Astrocyte (in vitro differentiated cells and primary cell): ENCODE results near the gene GPATCH3. TPM values are rescaled to one million over a fixed set of nuclear protein-coding genes. Genes with fewer than 3 reads are reported as not detected.
"Not testable (repeated sequence)": the region's sequence is repeated elsewhere in the genome, so short reads cannot be mapped to it uniquely, and the experiment has no call there.

ENCODE experiments used
- DNase-seq: peaks from one replicate; pipeline ENCODE4 v3.0.0-alpha.2; 2010; ENCODE audit warnings: low read depth
- FAIRE-seq: peaks from 2 replicates; lab custom pipeline; 2011; peaks lifted over from hg19 to GRCh38; lab: Jason Lieb, UNC
- H2AFZ ChIP-seq: 2 replicates; pipeline ENCODE4 v1.6.0; 2012; ENCODE audit warnings: low read depth, low read length, inconsistent platforms
- H3K27ac ChIP-seq: 2 replicates; pipeline ENCODE4 v1.5.1; 2011; ENCODE audit warnings: low read depth, low read length, inconsistent platforms
- H3K27me3 ChIP-seq: 2 replicates; pipeline ENCODE4 v1.6.0; 2011; ENCODE audit warnings: low read length, inconsistent platforms; ENCODE audit not compliant: insufficient read depth
- H3K36me3 ChIP-seq: 2 replicates; pipeline ENCODE4 v1.5.1; 2011; ENCODE audit warnings: low read length, inconsistent platforms; ENCODE audit not compliant: insufficient read depth
- H3K4me1 ChIP-seq: 2 replicates; pipeline ENCODE4 v1.5.1; 2011; ENCODE audit warnings: low read length, inconsistent platforms; ENCODE audit not compliant: insufficient read depth
- H3K4me2 ChIP-seq: 2 replicates; pipeline ENCODE4 v1.6.0; 2012; ENCODE audit warnings: low read length, inconsistent platforms
- H3K4me3 ChIP-seq: 2 replicates; pipeline ENCODE4 v1.5.1; 2011; ENCODE audit warnings: low read depth, mild to moderate bottlenecking, low read length, inconsistent platforms; ENCODE audit not compliant: insufficient read depth
- H3K79me2 ChIP-seq: 2 replicates; pipeline ENCODE4 v1.6.0; 2012; ENCODE audit warnings: mild to moderate bottlenecking, low read length, inconsistent platforms; ENCODE audit not compliant: insufficient read depth
- H3K9ac ChIP-seq: 2 replicates; pipeline ENCODE4 v1.6.0; 2012; ENCODE audit warnings: mild to moderate bottlenecking, low read length, inconsistent platforms
- H3K9me3 ChIP-seq: 2 replicates; pipeline ENCODE4 v1.5.1; 2012; ENCODE audit warnings: low read depth, mild to moderate bottlenecking, low read length, inconsistent platforms; ENCODE audit not compliant: insufficient read depth
- H4K20me1 ChIP-seq: 2 replicates; pipeline ENCODE4 v1.6.0; 2012; ENCODE audit warnings: low read length, inconsistent platforms; ENCODE audit not compliant: insufficient read depth
- H3K27ac Mint-ChIP-seq: one replicate; pipeline ENCODE4 v1.8.0; 2021; ENCODE audit warnings: mild to moderate bottlenecking, mixed read lengths; ENCODE audit not compliant: unreplicated experiment
- H3K27me3 Mint-ChIP-seq: one replicate; pipeline ENCODE4 v1.8.0; 2021; ENCODE audit warnings: low read depth, mixed read lengths; ENCODE audit not compliant: unreplicated experiment
- H3K36me3 Mint-ChIP-seq: one replicate; pipeline ENCODE4 v1.8.0; 2021; ENCODE audit warnings: low read depth, mixed read lengths; ENCODE audit not compliant: unreplicated experiment
- H3K4me1 Mint-ChIP-seq: one replicate; pipeline ENCODE4 v1.8.0; 2021; ENCODE audit warnings: low read depth, mixed read lengths; ENCODE audit not compliant: unreplicated experiment
- H3K4me3 Mint-ChIP-seq: one replicate; pipeline ENCODE4 v1.8.0; 2021; ENCODE audit warnings: mild to moderate bottlenecking, moderate library complexity, mixed read lengths; ENCODE audit not compliant: unreplicated experiment
- H3K9me3 Mint-ChIP-seq: one replicate; pipeline ENCODE4 v1.8.0; 2021; ENCODE audit warnings: mild to moderate bottlenecking, mixed read lengths; ENCODE audit not compliant: unreplicated experiment
- EZH2 ChIP-seq: IDR thresholded peaks from 2 replicates; pipeline ENCODE4 v1.6.1; 2012; ENCODE audit warnings: mild to moderate bottlenecking, low read length, inconsistent platforms; ENCODE audit not compliant: insufficient read depth
- total RNA-seq: library from RNA; stranded (reverse); gene quantifications from 2 replicates; pipeline ENCODE4 v1.2.1, GENCODE V29; 2021
- TF ChIP-seq, protein P1 (sequence below): IDR thresholded peaks from 2 replicates; pipeline ENCODE4 v1.5.1; 2011; ENCODE audit warnings: low read depth, mild to moderate bottlenecking, inconsistent platforms, low read length, moderate library complexity; ENCODE audit not compliant: insufficient read depth

The GPATCH3 gene
- total RNA-seq, 1 donor from 2014 or later, result 12.8 TPM

DNA sequence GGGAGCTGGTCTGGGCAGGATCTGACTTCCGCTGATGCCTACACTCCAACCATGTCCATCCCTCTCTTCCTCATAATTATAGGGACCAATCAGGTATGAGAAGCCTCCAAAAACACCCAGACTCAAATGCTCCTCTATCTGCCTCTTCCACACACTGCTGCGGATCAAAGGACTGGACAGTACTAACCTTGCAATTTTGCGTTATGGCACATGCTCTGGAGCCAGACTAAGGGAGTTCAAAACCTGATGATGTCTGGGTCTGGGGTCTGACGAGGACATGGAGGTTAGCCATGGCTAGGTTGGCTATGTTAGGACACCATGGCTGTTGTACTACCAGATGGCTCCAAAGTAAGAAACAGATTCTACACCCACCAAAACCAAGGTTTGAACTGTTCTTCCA is 20.5 kb downstream of the GPATCH3 start:
- Histone ChIP-seq H3K36me3 (peaks cover 43% of the 10 kb centered on the region), H4K20me1 (peaks cover 37% of the 10 kb centered on the region), H2AFZ (no peak overlapping the region), H3K9me3 (no peaks in the 10 kb centered on the region), H3K4me3 (no peak overlapping the region), H3K4me2 (no peak overlapping the region), H3K4me1 (no peaks in the 10 kb centered on the region), H3K79me2 (peaks cover 8% of the 10 kb centered on the region), H3K9ac (no peak overlapping the region), H3K27me3 (no peaks in the 10 kb centered on the region), H3K27ac (no peak overlapping the region)
- no peak for FAIRE-seq
- H3K9me3 Mint-ChIP-seq, result no peaks in the 10 kb centered on the region
- DNase-seq, result no peak
- H3K4me3 Mint-ChIP-seq, result no peak overlapping the region
- TF ChIP-seq, protein P1, sequence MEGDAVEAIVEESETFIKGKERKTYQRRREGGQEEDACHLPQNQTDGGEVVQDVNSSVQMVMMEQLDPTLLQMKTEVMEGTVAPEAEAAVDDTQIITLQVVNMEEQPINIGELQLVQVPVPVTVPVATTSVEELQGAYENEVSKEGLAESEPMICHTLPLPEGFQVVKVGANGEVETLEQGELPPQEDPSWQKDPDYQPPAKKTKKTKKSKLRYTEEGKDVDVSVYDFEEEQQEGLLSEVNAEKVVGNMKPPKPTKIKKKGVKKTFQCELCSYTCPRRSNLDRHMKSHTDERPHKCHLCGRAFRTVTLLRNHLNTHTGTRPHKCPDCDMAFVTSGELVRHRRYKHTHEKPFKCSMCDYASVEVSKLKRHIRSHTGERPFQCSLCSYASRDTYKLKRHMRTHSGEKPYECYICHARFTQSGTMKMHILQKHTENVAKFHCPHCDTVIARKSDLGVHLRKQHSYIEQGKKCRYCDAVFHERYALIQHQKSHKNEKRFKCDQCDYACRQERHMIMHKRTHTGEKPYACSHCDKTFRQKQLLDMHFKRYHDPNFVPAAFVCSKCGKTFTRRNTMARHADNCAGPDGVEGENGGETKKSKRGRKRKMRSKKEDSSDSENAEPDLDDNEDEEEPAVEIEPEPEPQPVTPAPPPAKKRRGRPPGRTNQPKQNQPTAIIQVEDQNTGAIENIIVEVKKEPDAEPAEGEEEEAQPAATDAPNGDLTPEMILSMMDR, result no peak
- TF ChIP-seq EZH2, result no peak
- peaks cover 10% of the 10 kb centered on the region for H3K36me3 Mint-ChIP-seq
- H3K27ac Mint-ChIP-seq, result no peak overlapping the region
- H3K27me3 Mint-ChIP-seq, result no peaks in the 10 kb centered on the region
- no peaks in the 10 kb centered on the region for H3K4me1 Mint-ChIP-seq

DNA sequence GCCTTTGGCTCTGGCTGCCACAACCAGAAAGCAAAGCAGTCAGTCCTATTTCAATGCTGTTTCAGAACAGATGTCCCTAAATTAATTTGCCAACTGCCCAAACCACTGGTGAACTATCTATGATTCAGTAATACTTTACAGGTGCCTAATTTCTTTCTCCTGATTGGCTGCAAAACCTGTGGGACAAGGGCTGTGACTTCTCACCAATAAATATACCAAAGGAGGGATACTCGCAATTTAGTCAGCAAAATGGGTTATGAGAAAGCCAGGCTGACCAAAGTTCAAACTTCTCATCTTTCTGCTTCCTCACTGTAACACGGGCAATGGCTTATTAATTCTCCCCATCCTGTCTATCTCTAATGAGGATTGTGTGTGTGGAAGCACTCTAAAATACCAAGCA is 22.9 kb downstream of the GPATCH3 start:
- H3K4me3 ChIP-seq, result no peak overlapping the region
- no peak for DNase-seq
- H3K79me2 ChIP-seq, result peaks cover 1% of the 10 kb centered on the region
- no peak for FAIRE-seq
- no peaks in the 10 kb centered on the region for H3K9me3 ChIP-seq
- H3K27ac ChIP-seq, result no peak overlapping the region
- H3K4me1 ChIP-seq, result peaks cover 2% of the 10 kb centered on the region
- H3K4me1 Mint-ChIP-seq, result no peaks in the 10 kb centered on the region
- H3K4me3 Mint-ChIP-seq, result no peak overlapping the region
- TF ChIP-seq EZH2, result no peak
- TF ChIP-seq, protein P1, result no peak
- H3K9me3 Mint-ChIP-seq, result peaks cover 2% of the 10 kb centered on the region
- peaks cover 18% of the 10 kb centered on the region for H4K20me1 ChIP-seq
- no peaks in the 10 kb centered on the region for H3K27me3 ChIP-seq
- no peaks in the 10 kb centered on the region for H3K27me3 Mint-ChIP-seq
- no peak overlapping the region for H3K4me2 ChIP-seq
- H3K27ac Mint-ChIP-seq, result no peak overlapping the region
- H3K36me3 Mint-ChIP-seq, result peaks cover 3% of the 10 kb centered on the region
- H3K9ac ChIP-seq, result no peak overlapping the region
- peaks cover 22% of the 10 kb centered on the region for H3K36me3 ChIP-seq
- H2AFZ ChIP-seq, result no peak overlapping the region

DNA sequence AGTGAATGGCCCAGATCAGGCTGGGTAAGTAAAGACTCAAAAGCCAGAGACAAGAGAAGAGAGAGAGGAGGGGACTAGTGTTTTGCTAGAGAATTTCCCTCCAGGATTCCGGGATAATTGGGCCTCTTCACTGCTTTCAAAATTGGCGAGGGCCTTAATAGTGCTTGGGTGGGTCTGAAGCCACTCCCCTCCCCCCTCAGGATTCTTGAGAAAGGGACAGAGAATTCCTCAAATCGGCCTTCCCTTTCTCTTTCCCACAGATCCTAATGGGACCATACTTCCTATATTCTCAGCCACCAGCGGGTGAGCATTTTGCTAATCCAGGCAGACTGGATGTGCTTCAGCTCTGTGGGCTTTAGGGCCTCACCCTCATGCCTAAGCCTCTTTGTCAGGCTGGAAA is 25.4 kb downstream of the GPATCH3 start:
- Histone ChIP-seq H3K27ac (no peak overlapping the region), H2AFZ (no peak overlapping the region), H3K27me3 (no peaks in the 10 kb centered on the region), H3K4me1 (peaks cover 3% of the 10 kb centered on the region), H3K79me2 (no peaks in the 10 kb centered on the region), H4K20me1 (peaks cover 11% of the 10 kb centered on the region), H3K9ac (no peak overlapping the region), H3K4me3 (no peak overlapping the region), H3K36me3 (peaks cover 12% of the 10 kb centered on the region), H3K9me3 (no peaks in the 10 kb centered on the region), H3K4me2 (no peak overlapping the region)
- FAIRE-seq (no peak), DNase-seq (no peak)
- Mint-ChIP-seq H3K4me1 (no peaks in the 10 kb centered on the region), H3K27ac (no peak overlapping the region), H3K4me3 (no peak overlapping the region), H3K27me3 (no peaks in the 10 kb centered on the region), H3K9me3 (peaks cover 2% of the 10 kb centered on the region), H3K36me3 (no peaks in the 10 kb centered on the region)
- no peak for TF ChIP-seq EZH2
- TF ChIP-seq, protein P1, result no peak

DNA sequence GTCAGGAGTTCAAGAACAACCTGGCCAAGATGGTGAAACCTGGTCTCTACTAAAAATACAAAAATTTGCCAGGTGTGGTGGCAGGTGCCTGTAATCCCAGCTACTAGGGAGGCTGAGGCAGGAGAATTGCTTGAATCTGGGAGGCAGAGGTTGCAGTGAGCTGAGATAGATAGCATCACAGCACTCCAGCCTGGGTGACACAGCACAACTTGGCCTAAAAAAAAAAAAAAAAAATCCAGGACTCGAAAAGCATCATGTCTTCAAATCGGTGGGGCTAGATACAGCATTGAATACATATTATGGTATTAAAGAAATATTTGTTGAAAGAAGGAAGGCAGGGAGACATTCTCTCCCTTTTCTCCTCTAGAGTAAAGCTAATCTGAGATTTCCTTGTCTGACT is 27.2 kb downstream of the GPATCH3 start:
- not testable (repeated sequence) for H3K9me3 Mint-ChIP-seq, H3K27me3 Mint-ChIP-seq, H3K36me3 ChIP-seq, H3K9me3 ChIP-seq, DNase-seq, H3K36me3 Mint-ChIP-seq, H3K4me1 ChIP-seq, H3K4me1 Mint-ChIP-seq, H3K9ac ChIP-seq, H3K79me2 ChIP-seq, H3K4me3 ChIP-seq, FAIRE-seq, H3K27ac ChIP-seq, H3K27me3 ChIP-seq, H4K20me1 ChIP-seq, H2AFZ ChIP-seq, H3K4me2 ChIP-seq
- Mint-ChIP-seq H3K4me3 (peak overlapping the region; percentile 34), H3K27ac (peak overlapping the region; percentile 34)
